ENCODE results near the gene CST1.
"Not testable (repeated sequence)": the region's sequence is repeated elsewhere in the genome, so short reads cannot be mapped to it uniquely, and the experiment has no call there.

CST1 gene, protein sequence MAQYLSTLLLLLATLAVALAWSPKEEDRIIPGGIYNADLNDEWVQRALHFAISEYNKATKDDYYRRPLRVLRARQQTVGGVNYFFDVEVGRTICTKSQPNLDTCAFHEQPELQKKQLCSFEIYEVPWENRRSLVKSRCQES

DNA sequence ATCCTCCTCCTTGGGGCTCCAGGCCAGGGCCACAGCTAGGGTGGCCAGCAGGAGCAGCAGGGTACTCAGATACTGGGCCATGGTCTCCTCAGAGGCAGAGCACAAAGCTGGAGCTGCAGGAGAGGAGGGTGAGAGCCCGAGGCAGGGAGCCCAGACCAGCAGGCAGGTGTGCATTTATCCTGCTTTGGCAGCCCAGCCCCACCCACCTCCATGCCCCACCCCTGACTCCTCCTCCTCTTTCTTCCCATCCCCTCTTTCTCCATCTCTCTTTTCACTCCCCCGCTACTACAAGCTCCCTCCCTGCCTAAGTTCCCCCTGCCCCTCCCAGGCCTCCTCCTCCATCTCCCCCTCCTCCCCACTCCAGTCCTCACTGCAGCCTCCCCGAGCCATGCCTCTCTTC, at the start of gene CST1:
Gene CST1 (minus strand): TSS at position 150 of the 400 bp plus-strand sequence. CDS start 69 bp downstream, at position 81.
- not testable (repeated sequence) for DNase-seq (ENCODE audit: low read depth in 1 of 2, low spot score in 1 of 2)

DNA sequence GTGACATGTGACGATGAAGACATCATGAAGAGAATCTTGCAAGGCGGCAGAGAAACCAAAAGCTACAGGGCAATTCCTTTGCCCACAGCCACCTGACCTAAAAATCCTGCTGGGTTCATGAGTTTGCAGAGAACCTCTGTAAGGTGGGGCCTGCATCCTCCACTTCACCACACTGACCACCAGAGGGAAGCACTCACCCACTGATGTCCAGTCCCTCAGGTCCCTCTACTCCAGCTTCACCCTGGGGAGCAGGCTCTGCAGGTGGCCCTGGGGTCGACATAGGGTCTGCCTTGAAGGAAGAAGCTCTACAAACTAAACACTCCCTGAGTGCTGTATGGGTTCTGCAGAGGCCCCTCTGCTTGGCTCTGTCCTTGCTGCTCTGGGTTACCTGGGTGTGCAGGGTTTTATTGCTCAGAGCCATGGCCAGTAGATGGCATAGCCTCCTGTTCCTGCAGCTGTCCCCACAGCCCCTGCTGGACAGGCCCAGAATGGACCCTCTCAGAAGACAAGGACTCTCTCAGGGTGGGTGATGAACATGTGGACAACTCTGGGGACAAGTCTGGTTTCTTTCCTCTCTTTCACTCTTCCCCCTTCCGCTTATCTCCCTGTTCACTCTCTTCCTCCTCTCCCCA, 48.6 kb upstream of the CST1 start:
- DNase-seq (ENCODE audit: low read depth in 1 of 2, low spot score in 1 of 2), result peak in 1 of 2 donors; percentile 2

DNA sequence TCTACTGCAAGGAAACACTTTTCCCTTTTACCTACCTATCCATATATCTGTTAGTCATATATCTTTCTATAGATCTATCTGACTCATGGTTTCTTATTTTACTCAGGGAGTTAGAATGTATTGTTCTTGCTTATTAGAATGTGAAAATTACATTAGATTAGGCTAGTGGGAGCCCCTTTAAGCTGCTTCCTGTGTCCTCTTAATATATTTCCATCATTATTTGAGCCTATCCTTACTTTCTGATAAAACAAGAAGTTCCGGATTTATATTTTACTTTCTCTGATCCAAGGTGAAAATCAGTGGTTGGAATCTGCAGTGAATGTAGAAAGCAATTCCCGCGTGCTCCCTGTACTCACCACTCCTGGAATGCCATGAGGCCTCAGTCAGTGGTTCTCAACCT, 44.8 kb upstream of the CST1 start:
- DNase-seq (ENCODE audit: low read depth in 1 of 2, low spot score in 1 of 2), result no peak

DNA sequence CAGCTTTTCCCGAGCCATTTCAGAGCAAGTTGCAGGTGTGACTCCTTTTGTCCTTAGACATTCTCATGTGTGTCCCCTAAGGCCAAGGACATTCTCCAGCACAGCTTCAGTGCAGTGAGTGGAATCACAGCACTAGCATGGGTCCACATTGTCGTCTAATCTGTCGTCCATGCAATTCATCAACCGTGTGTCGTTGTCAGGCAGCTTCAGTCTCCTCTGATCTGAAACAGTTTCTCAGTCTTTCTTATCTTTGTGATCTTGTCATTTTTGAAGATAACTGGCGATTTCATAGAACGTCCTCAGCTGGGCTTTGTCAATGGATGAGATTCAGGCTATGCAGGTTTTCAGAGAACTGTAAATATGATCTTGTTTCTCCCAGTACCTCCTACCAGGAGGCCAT, 44.1 kb upstream of the CST1 start:
- DNase-seq (ENCODE audit: low read depth in 1 of 2, low spot score in 1 of 2), result no peak

DNA sequence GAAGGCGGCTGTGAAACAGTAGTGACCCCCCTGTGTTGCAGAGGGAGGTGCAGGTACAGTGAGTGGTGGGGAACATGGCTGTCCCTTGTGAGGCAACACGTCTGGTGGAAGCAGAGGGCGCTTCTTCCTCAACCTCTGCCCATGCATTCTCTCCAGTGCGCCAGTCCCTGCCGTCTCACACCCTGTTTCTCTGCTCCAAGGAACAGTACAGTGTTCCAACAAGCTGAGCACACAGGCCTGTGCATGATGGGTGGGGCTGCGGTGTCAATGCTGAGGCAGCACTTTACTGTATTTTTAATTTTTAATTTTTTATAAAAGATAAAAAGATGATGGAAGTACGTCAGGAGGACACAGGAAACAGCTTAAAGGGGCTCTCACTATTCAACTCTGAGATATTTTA, 43.3 kb upstream of the CST1 start:
- DNase-seq (ENCODE audit: low read depth in 1 of 2, low spot score in 1 of 2), result no peak

DNA sequence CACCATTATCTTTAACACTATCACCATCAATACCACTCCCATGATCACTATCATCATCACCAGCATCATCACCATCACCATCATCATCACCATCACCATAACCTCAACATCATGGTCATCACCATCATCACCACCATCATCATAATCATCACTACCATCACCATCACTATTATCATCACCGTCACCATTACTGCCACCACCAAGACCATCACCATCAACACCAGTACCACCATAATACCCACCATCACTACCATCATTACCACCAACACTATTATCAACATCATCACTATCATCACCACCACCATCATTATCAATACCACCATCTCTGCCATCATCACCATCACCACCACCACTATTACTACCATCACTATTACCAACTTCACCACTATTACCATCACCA, 32.7 kb upstream of the CST1 start:
- DNase-seq (ENCODE audit: low read depth in 1 of 2, low spot score in 1 of 2), result no peak

DNA sequence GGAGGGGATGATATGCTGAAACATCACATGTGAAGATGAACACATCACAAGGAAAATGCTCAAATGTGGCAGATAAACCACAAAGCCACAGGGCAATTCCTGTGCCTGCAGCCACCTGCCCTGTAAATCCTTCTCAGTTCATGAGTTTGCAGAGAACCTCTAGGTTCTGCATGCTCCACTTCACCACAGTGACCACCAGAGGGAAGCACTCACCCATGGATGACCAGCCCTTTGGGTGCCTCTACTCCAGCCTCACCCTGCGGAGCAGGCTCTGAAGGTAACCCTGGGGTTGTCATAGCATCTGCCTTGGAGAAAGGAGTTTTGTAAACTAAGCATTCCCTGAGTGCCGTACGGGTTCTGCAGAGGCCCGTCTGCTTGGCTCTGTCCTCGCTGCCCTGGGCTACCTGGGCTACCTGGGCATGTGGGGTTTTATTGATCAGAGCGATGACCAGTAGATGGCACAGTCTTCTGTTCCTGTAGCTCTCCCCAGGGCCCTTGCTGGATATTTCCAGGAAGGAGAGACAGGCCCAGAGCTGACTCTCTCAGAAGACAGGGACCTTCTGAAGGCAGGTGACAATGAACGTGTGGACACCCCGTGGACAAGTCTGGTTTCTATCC, 31.7 kb upstream of the CST1 start:
- no peak for DNase-seq (ENCODE audit: low read depth in 1 of 2, low spot score in 1 of 2)

DNA sequence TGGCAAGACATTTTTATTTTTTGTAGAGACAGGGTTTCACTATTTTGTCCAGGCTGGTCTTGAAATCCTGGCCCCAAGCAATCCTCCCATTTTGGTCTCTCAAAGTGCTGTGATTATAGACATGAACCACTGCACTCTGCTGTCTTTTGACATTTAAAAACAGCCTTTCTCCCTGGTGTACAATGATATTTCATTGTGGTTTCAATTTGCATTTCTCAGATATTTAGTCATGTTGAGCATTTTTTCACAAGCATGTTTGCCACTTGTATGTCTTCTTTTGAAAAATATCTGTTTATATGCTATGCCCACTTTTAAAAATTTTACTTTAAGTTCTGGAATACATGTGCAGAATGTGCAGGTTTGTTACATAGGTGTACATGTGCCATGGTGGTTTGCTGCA, 27.9 kb upstream of the CST1 start:
- not testable (repeated sequence) for DNase-seq (ENCODE audit: low read depth in 1 of 2, low spot score in 1 of 2)

DNA sequence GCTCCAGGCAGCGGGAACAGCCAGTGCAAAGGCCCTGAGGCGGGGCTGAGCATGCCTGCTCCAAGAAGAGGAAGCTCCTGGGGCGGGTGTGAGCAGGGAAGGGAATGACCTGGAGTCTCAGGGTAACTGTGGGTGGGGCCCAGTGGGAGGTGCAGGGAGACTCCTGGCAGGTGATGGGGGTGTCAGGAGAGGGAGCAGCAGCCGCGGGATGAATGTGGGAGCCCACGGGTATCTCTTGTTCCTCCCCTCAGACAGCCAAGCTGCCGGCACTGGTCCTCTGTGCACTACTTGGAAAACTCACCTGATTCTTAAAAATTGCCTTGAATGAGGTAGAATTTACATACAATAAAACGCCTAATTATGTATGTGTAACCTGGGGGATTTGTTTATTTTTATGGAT, 26.6 kb upstream of the CST1 start:
- not testable (repeated sequence) for DNase-seq (ENCODE audit: low read depth in 1 of 2, low spot score in 1 of 2)

DNA sequence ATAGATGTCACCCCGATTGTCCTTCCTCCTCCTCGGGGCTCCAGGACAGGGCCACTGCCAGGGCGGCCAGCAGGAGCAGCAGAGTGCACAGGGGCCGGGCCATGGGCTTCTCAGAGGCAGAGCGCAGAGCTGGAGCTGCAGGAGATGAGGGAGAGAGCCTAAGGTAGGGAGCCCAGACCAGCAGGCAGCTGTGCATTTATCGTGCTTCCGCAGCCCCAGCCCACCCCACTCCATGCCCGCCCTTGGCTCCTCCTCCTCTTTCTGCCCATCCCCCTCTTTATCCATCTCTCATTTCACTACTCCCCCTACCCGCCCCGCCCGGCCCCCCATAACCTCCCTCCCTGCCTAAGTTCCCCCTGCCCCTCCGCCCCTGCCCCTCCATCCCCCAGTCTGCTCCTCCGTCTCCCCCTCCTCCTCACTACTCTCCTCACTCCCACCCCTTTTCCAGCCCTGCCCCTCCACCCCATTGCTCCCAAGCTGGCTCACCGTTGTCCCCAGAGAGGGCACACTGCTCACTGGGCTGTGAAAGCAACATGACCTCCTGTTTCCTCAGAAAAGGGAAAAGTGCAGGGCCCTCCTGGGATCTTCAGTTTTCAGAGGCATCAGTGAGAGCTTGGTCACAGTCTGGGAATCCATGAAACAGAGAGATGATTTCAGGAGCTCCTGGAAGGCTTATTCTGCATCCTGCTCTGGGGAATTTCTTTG, 25.5 kb upstream of the CST1 start:
- no peak for DNase-seq (ENCODE audit: low read depth in 1 of 2, low spot score in 1 of 2)

DNA sequence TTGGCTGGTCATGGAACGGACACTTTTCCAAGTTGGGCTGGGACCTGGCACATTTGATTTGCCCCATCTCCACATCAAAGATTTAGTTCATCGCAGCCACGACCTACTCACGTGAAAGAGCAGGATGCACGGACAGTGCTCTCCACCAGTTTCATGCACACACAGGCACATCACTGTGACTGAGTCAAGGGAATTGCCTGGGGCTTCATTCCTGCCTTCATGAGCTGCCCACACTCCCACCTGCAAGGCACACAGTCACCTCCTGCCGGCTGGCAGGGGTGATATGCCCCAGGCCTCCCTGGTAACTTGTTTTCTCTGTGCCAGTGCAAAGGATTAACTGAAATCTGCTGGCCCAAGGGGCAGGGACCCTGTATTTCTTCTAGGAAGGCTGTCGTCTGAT, 23.3 kb upstream of the CST1 start:
- DNase-seq (ENCODE audit: low read depth in 1 of 2, low spot score in 1 of 2), result no peak

DNA sequence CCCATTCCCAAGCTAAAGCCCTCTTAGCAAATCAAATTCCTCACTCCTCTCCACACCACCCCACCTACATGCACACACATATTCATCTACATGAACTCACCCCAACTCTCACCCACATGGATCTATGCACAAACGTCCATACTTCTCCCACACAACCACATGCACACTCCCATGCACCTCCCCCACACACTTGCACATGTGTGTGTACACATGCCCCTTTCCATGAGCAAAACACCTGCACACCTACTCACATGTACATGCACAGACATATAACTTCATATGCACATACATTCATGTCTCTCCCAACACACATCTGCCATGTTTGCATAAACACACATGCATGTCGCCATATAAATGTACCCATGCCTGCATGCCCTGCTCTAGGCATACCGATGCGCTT, 22.8 kb upstream of the CST1 start:
- DNase-seq (ENCODE audit: low read depth in 1 of 2, low spot score in 1 of 2), result no peak

DNA sequence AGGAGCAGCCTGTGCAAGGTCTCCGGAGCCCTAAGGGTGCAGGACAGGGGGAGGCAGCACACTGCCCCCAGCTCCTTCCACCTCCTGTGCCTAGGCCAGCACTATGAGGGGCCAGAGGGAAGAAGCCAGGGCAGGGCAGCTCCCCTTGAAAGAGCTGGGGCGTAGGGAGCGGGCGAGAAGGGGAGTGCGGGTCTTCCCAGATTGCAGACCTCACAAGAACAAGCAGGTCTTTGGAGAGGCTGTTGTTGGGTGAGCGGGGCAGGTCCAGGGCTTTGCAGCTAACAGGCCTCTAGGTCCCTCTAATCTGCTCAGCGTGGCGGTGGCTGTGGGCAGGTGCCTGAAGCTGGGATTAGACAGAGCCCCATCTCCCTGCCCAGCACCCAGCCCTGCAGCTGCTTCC, 22.4 kb upstream of the CST1 start:
- no peak for DNase-seq (ENCODE audit: low read depth in 1 of 2, low spot score in 1 of 2)

DNA sequence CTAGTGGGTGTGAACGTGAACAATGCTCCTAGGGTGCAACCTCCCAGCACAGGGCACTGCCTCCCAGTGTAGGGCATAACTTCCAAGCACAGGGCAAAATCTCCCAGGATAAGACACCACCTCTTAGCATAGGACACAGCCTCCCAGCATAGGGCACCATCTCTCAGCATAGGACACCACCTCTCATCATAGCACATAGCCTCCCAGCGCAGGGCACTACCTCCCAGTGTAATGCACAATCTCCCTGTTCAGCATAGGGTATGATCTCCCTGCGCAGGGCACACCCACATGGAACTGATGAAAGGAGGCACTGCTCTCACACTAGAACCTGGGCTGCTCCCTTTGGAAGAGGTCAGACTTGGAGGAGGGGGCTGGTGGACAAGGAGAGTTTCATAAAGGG, 21.3 kb upstream of the CST1 start:
- DNase-seq (ENCODE audit: low read depth in 1 of 2, low spot score in 1 of 2), result no peak

DNA sequence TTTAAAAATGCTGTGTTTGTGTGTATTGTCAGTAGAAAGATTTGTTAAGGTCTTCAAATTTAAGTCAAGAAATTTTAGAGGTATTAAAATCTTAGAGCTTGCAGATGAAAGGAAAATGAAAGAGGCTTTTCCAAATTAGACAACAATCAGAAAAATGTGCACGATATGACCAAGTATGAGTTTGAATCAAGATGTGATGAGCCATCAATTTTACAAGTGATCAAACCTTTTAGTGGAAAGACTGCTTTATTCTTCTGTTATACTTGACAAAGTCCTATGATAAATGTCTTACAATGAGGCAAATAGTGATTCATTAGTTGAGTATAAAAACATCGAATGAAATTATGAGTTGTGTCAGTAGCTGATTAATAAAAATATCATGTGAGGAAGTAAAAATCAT, 19.6 kb upstream of the CST1 start:
- DNase-seq (ENCODE audit: low read depth in 1 of 2, low spot score in 1 of 2), result no peak

DNA sequence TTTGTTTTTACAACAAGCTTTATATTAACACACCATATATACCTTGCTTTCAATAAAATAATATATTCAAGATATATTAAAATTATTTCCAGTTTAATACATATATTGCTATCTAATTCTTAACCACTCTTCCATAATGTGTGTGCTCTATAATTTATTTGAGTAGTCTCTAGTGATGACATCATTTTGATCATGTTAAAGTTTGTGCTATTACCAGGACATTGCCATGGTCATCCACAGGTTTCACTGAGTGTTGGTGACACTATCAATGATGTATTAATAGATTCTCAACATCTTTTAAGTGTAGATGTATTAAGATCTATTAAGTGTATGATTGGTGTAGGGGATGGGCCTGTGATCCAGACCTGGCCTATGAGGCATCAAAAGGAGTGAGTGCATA, 17.8 kb upstream of the CST1 start:
- not testable (repeated sequence) for DNase-seq (ENCODE audit: low read depth in 1 of 2, low spot score in 1 of 2)

DNA sequence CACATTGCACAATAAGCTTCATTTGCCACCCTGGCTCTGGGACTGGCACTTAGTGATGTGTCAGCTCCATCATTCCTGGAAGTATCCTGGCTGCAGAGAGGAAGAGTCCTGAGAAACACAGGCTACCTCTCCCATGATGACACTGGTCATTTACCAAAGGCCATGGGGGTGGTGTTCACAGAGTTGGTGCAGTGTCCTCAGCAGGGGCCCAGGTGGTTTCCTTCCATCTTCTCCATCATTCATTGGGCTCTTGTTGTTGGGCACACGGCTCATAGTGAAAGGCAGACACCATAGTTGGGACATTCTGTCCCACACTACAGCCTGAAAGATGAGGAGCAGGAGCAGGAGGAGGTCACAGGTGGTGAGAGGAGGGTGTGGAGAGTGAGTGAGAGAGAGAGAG, 15.8 kb upstream of the CST1 start:
- no peak for DNase-seq (ENCODE audit: low read depth in 1 of 2, low spot score in 1 of 2)

DNA sequence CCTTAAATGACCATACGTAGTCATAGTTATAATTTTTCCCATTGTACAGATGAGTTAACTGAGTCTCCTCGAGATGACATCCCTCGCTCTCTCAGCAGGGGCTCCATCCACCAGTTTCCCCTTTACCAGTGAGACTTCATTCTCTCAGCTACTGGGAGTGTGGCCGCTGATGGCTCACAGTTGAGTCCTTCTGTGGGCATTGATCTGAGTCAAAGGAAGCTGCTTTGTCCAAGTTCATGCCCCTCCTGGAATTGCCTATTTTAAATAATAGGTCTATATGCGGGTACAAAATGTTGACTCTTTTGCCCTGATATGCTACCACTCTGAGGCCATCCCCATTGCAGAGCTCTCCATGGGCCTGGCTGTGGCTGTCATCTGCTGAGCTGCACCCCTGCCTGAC, 14.8 kb upstream of the CST1 start:
- DNase-seq (ENCODE audit: low read depth in 1 of 2, low spot score in 1 of 2), result no peak

DNA sequence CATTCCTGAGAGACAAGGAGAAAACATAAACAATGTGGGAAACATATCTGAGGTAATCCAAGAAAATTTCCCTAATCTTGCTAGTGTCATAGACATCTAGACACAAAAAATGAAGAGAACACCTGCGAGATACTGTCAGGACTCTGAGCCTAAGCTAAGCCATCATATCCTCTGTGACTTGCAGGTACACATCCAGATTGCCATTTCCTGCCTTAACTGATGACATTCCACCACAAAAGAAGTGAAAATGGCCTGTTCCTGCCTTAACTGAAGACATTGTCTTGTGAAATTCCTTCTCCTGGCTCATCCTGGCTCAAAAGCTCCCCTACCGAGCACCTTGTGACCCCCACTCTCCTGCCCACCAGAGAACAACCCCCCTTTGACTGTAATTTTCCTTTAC, 13.9 kb upstream of the CST1 start:
- DNase-seq (ENCODE audit: low read depth in 1 of 2, low spot score in 1 of 2), result not testable (repeated sequence)

DNA sequence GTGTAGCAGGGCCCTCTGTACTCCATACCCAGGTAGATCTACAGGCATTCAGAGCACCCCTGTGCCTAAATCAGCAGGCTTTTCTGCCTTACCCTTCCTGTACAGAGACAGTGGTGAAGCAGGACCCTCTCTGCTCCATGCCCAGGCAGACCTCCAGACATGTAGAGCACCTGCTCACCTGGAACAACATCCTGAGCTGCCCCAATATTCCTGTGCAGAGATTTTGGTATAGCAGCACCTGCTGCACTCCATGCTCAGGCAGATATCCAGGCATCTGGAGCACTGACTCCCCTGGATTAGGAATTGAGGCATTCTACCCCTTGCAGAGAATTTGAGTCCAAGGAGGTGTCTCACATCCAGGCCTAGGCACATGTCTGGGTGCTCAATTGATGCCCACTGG, 12.6 kb upstream of the CST1 start:
- DNase-seq (ENCODE audit: low read depth in 1 of 2, low spot score in 1 of 2), result no peak

DNA sequence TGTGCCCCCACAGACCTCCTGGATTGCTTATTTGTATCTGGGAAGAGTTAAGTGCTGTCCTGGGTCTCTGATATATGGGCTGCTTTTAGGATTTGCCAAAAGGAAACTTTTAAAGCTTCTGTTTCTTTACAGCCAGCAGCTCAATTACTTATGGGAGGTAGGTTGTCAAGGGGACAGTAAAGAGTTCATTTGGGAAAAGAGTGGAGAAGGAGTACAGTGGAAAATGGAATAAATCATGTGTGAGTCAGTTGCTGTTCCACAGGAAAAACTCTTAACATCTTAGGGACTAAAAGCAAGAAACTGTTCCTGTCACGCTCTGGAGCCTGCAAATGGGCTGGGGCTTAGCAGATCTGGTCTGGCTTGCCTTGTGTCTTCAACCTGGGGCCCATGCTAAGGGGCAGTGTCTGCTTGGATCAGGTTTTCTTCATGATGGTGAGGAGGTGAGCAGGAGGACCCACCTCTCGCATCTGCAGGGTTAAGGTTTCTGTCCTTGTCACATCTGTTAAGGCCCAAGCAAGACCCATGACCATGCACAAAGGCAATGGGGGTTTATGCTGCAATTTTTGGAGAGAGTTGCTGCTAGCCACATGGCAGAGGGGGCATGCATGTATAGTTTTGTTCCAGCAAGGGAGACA, 8.7 kb upstream of the CST1 start:
- no peak for DNase-seq (ENCODE audit: low read depth in 1 of 2, low spot score in 1 of 2)

DNA sequence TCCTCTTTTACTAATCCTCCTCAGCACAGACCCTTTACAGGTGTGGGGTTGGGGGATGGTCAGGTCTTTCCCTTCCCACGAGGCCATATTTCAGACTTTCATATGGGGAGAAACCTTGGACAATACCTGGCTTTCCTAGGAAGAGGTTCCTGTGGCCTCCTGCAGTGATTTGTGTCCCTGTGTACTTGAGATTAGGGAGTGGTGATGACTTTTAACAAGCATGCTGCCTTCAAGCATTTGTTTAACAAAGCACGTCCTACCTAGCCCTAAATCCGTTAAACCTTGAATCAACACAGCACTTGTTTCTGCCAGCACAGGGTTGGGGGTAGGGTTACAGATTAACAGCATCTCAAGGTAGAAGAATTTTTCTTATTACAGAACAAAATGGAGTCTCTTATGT, 6.1 kb upstream of the CST1 start:
- DNase-seq (ENCODE audit: low read depth in 1 of 2, low spot score in 1 of 2), result not testable (repeated sequence)

Measured in activated CD4-positive, alpha-beta T cell treated with anti-CD3 and anti-CD28 coated beads, Interleukin-2, amount 50 U/mL, for 24 hours (primary cell).